Activated CD8-positive, alpha-beta memory T cell treated with anti-CD3 and anti-CD28 coated beads for 4 hours (primary cell): Measurements from ENCODE around the gene SLC16A12.

Experiments
- DNase-seq, 2 donors: peaks; one replicate each; pipeline ENCODE4 v3.0.0-alpha.2; 2020; ENCODE audit warnings: low read depth in 2 of 2

The SLC16A12 gene

GRCh38 chr10:89513206-89513605 is 22.2 kb downstream of the SLC16A12 start:
- no peak for DNase-seq

DNA sequence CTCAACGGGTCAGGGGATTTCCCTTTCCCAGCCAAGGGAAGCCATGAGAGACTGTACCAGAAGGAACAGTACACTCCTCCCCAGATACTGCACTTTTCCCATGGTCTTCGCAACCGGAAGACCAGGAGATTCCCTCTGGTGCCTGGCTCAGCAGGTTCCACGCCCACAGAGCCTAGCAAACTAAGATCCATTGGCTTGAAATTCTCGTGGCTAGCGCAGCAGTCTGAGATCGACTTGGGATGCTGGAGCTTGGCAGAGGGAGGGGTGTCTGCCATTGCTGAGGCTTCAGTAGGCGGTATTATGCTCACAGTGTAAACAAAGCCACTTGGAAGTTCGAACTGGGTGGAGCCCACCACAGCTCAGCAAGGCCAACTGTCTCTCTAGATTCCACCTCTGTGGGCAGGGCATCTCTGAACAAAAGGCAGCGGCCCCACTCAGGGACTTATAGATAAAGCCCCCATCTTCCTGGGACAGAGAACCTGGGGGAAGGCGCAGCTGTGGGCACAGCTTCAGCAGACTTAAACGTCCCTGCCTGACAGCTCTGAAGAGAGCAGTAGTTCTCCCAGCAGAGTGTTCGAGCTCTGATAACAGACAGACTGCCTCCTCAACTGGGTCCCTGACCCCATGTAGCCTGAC is 29.6 kb downstream of the SLC16A12 start:
- no peak for DNase-seq

DNA sequence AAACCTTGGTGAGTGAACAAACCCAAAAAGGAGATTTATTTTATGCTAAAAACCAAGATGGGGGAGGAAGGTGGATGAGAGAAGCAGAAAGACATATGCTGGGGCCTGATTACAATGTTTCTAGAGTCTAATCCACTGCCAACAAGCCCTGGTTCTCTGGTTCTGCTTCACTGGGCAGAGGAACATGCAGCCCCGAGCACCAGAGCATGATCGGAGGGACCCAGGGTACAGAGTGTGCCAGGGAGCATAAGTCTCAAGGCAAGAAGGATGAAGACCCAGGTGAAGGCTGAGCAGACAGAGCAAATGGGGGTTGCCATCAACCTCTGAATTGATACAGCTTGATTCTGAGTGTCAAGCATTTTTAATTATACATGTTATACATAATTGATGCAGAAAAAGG is 30.7 kb downstream of the SLC16A12 start:
- no peak for DNase-seq

- no peak for DNase-seq
Measured at GRCh38 chr10:89503652-89504370, 31.6 kb downstream of the SLC16A12 start.

- DNase-seq, result no peak
Measured at GRCh38 chr10:89503151-89503550, 32.2 kb downstream of the SLC16A12 start.

DNA sequence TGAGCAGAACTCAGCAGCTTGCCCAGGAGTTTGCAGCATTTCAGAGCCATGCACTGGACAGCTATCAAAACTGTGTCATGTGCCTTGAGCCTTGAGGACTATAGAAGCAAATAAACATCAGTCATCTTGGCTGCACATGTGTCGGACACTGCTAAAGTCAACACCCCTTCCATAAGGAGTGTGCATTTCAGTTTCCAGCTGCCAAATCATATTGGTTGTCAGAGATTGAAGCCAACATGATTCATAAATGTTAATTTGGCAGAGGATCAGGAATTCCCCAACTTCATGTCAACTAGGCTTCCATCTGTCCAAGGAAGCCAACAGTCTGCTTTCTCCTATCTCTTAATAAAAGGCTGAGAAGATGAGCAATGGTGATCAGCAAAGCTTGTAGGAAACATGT is 32.8 kb downstream of the SLC16A12 start:
- no peak for DNase-seq

GRCh38 chr10:89494575-89494974 is 40.8 kb downstream of the SLC16A12 start:
- DNase-seq, result no peak

DNA sequence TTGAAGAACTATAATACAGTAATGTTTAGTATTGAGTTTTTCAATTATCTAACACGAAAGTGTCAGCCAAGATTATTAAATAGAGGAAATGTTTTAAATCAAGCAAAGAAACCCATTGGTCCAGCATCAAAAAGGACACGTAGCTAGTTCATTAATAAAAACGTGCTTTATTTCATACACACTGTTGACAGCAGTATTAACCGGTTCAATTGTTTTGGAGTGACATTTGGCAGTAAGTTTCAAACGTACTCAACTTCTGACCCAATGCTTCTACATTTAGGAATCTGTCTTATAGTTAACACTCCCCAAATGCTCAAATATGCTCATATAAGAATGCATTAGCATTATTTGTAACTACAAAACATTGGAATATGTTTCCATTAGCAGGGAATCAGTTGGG is 41.3 kb downstream of the SLC16A12 start:
- no peak for DNase-seq

GRCh38 chr10:89491932-89492331 is 43.5 kb downstream of the SLC16A12 start:
- DNase-seq, result no peak

- DNase-seq, result no peak
Measured at GRCh38 chr10:89490596-89491335, 44.6 kb downstream of the SLC16A12 start.

DNA sequence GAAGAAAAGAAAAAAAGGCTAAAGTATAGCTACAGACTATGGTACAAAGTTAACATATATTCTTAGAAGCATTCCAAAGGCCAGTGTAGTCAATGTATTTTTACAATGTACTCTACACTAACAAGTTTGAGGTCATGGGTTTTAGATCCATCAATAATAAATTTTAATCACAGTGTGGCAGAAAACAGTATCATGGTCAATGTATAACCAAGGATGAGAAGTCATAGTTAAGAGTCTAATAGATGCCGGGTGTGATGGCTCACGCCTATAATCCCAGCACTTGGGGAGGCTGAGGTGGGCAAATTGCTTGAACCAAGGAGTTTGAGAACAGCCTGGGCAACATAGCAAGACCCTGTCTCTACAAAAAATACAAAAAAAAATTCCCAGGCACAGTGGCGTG is 53.1 kb downstream of the SLC16A12 start:
- DNase-seq, result no peak

DNA sequence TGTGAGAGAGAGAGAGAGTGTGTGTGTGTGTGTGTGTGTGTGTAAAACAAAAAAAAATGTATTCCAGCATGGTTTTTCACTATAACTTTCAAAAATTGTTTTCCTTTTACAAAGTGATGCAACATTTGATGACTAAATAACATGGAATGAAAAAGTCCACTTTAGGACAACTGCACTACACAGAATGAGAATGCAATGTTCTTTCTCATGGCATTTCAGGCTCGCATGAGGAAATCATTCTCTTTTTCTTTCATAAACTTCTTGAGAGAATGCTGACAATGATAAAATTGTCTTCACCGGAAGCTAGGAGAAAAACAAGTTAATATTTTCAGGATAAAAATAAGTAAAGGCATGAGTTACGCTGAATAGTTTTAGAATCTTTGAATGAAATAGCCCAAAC is 53.7 kb downstream of the SLC16A12 start:
- no peak for DNase-seq

DNA sequence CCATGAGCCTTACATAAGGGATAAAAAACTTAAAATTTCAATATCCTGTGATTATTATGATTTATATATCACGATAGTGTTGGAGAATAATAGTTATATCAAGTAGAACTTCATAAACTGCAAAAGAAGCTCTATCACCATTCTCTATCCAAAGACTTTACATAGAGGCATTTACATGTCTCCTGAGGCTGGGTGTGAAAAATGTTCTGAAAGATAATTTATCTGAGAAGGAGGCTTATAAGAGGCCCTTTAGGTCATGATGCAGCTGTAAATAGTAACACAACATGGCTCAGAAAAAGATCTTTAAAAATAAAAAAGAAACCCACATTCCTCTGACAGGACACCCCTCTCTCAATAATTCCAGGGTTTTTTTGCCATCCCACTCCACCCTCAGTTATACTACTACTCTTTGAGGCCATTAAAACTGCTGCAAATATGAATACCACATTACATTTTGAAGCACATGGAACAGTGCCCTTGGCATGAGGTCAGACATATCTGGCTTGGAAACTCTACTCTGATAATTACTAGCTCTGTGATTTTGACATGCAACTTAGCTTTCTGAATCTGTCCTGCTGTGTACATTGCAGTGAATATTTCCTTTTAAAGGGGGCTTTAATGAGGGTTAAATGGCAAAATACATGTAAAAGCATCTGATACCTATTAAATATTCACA is 55.5 kb downstream of the SLC16A12 start:
- no peak for DNase-seq

- no peak for DNase-seq
Measured at GRCh38 chr10:89478739-89479654, 56.4 kb downstream of the SLC16A12 start.

DNA sequence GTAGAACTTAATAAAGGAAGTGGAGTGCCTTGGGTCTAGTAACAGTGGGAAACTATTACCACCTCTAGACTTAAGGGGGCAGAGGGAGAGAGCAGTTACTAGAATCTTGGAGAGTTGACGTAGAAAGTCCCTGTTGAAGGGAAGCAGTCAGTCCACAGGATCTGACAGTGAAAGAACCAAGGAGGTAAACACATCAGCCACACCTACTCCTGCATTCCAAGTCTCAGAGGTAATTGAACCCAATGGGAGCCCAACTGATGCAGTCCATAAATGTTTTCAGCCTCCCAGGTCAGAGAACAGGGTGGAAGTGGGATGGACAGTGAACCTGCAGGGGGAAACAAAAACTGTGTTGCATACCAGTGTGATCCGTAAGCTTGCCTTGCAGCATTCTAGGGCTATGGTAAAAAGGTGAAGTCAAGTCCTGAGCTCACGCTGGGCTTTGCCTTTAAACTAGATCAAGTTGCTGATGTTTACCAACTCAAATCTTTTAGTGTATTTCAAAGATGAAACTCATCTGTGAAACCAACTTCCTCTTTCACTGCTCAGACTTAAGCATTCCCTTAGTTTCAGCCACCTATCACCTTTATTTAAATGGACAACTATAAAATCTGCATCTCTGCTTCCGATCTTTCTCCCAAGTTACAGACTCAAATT is 57.2 kb downstream of the SLC16A12 start:
- DNase-seq, result no peak

DNA sequence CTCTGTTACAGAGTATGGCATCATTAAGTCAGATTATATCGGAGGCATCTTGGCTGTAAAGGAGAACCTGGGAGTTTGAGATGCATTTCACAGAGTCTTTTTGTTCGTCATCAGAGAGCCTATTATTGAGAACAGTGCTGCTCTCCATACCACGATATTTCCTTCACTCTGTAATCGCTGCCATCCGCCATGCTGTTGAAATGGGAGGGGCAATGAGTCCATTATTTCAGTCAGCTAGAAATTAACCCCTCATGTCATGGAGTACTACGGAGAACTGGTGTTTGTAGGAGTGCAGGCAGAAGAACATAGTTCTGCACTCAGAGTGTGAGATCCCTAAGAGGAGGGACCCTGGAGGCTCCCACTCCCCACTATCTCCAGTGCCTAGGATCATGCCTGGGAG is 59.2 kb downstream of the SLC16A12 start:
- DNase-seq, result no peak

GRCh38 chr10:89475591-89475998 is 59.8 kb downstream of the SLC16A12 start:
- no peak for DNase-seq

- DNase-seq, result no peak
Measured at GRCh38 chr10:89475125-89475524, 60.3 kb downstream of the SLC16A12 start.

DNA sequence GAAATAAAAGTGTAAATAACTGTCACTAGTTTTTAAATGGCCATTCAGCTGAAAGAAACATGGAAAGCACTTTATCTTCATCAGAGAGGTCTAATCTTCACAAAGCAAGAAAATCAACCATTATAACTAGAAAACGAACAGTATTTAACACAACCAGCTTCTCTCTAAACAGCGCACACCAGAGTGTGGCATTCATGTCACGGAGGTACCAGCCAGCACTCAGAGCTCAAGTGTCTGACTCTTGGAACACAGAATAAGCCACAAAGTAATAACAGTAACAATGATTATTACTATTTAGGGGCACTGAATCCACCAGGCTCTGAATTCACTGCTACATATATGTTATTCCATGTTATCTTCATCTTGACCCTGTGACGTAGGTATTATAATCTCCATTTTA is 60.9 kb downstream of the SLC16A12 start:
- no peak for DNase-seq

DNA sequence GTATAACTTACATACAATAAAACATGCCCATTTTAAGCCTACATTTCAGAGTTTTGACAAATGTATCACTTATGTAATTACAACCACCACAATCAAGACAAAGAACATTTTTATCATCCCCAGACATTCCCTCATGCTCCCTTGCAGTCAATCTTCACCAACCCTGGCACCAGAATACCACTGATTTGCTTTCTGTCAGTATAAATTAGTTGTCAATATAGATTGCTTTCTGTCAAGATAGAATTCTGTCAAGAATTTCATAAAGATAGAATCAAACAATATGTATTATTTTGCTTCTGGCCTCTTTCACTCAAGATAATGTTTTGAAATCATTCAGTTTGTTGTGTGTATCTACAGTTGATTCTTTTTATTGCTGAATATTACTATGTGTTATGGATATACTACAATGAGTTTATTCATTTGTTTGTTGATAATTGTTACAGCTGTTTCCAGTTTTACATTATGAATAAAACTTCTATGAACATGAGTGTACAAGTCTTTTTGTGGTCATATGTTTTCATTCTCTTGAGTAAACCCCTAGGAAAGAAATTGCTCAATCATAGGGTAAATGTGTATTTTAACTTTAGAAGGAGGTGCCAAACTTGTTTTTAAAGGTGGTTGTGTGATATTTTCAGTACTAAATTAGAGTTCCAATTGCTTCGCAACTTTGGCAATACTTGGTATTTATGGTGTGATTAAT is 64.1 kb downstream of the SLC16A12 start:
- no peak for DNase-seq
